Measurements from ENCODE around the gene NDUFB7.
"Not testable (repeated sequence)": the region's sequence is repeated elsewhere in the genome, so short reads cannot be mapped to it uniquely, and the experiment has no call there.

Gene NDUFB7

GRCh38 chr19:14571695-14572490, at the start of gene NDUFB7:
Gene NDUFB7, minus strand, starts transcription at chr19:14572066. Its CDS starts 66 bp downstream, at chr19:14572000.
- peak; percentile 82 to 88 (median 82) for DNase-seq (ENCODE audit: low read depth in 3 of 3)

GRCh38 chr19:14619404-14619803, 47.5 kb upstream of the NDUFB7 start:
- DNase-seq (ENCODE audit: low read depth in 3 of 3), result no peak

- DNase-seq (ENCODE audit: low read depth in 3 of 3), result no peak
Measured at GRCh38 chr19:14616407-14616806, 44.5 kb upstream of the NDUFB7 start.

- no peak for DNase-seq (ENCODE audit: low read depth in 3 of 3)
Measured at GRCh38 chr19:14615623-14616022, 43.8 kb upstream of the NDUFB7 start.

- DNase-seq (ENCODE audit: low read depth in 3 of 3), result no peak
Measured at GRCh38 chr19:14614099-14614412, 42.2 kb upstream of the NDUFB7 start.

- DNase-seq (ENCODE audit: low read depth in 3 of 3), result not testable (repeated sequence)
Measured at GRCh38 chr19:14613399-14614098, 41.7 kb upstream of the NDUFB7 start.

- no peak for DNase-seq (ENCODE audit: low read depth in 3 of 3)
Measured at GRCh38 chr19:14612657-14613056, 40.8 kb upstream of the NDUFB7 start.

GRCh38 chr19:14612242-14612641, 40.4 kb upstream of the NDUFB7 start:
- not testable (repeated sequence) for DNase-seq (ENCODE audit: low read depth in 3 of 3)

- DNase-seq (ENCODE audit: low read depth in 3 of 3), result no peak
Measured at GRCh38 chr19:14611051-14611450, 39.2 kb upstream of the NDUFB7 start.

GRCh38 chr19:14606627-14607026, 34.8 kb upstream of the NDUFB7 start:
- DNase-seq (ENCODE audit: low read depth in 3 of 3), result no peak

GRCh38 chr19:14603990-14604387, 32.1 kb upstream of the NDUFB7 start:
- DNase-seq (ENCODE audit: low read depth in 3 of 3), result no peak

GRCh38 chr19:14599548-14600147, 27.8 kb upstream of the NDUFB7 start:
- no peak for DNase-seq (ENCODE audit: low read depth in 3 of 3)

- no peak for DNase-seq (ENCODE audit: low read depth in 3 of 3)
Measured at GRCh38 chr19:14595558-14595957, 23.7 kb upstream of the NDUFB7 start.

GRCh38 chr19:14589433-14589832, 17.6 kb upstream of the NDUFB7 start:
- DNase-seq (ENCODE audit: low read depth in 3 of 3), result peak in 1 of 3 donors; percentile 25

GRCh38 chr19:14585187-14585586, 13.3 kb upstream of the NDUFB7 start:
- peak; percentile 27 to 56 (median 27) for DNase-seq (ENCODE audit: low read depth in 3 of 3)

GRCh38 chr19:14584372-14584771, 12.5 kb upstream of the NDUFB7 start:
- DNase-seq (ENCODE audit: low read depth in 3 of 3), result not testable (repeated sequence)

- DNase-seq (ENCODE audit: low read depth in 3 of 3), result no peak
Measured at GRCh38 chr19:14582894-14583340, 11.1 kb upstream of the NDUFB7 start, which contains the start of gene CLEC17A. Gene CLEC17A, plus strand, starts transcription at chr19:14583084. Its CDS starts 77 bp downstream, at chr19:14583161.

GRCh38 chr19:14580623-14581237, 8.9 kb upstream of the NDUFB7 start:
- peak in 2 of 3 donors; percentile 55 to 61 for DNase-seq (ENCODE audit: low read depth in 3 of 3)

GRCh38 chr19:14577885-14578427, 6.1 kb upstream of the NDUFB7 start:
- no peak for DNase-seq (ENCODE audit: low read depth in 3 of 3)

- DNase-seq (ENCODE audit: low read depth in 3 of 3), result no peak
Measured at GRCh38 chr19:14577264-14577663, 5.4 kb upstream of the NDUFB7 start.

GRCh38 chr19:14576363-14576762, 4.5 kb upstream of the NDUFB7 start:
- DNase-seq (ENCODE audit: low read depth in 3 of 3), result no peak

All from stimulated activated CD4-positive, alpha-beta T cell treated with anti-CD3 and anti-CD28 coated beads, TNF-alpha, amount 100 ng/mL, for 48 hours (primary cell).